ENCODE measurements around the gene ZXDC. TPM values are rescaled to one million over a fixed set of nuclear protein-coding genes. Genes with fewer than 3 reads are reported as not detected.

Gene ZXDC
- total RNA-seq, 2 donors from 2014 or later = 30.5 to 31.6 TPM

GRCh38 chr3:126517986-126518778, 42.5 kb upstream of the ZXDC start:
- no peaks in the 10 kb centered on the region for H3K9me3 ChIP-seq (ENCODE audit: control insufficient read depth, low read length)
- no peaks in the 10 kb centered on the region for H3K9me3 Mint-ChIP-seq
- peaks cover 7% of the 10 kb centered on the region for H3K4me1 ChIP-seq (ENCODE audit: control insufficient read depth, insufficient read depth, low read length)
- H3K27ac Mint-ChIP-seq = peak overlapping the region; percentile 72
- no peaks in the 10 kb centered on the region for H3K36me3 ChIP-seq (ENCODE audit: control insufficient read depth, insufficient read depth, low read length)
- H3K9ac ChIP-seq (ENCODE audit: extremely low read depth, low read length, poor library complexity, severe bottlenecking) = no peak overlapping the region
- no peak for TF ChIP-seq CTCF (conservative IDR thresholded peaks at IDR 0.05)
- peaks cover 9% of the 10 kb centered on the region for H3K27me3 ChIP-seq (ENCODE audit: control insufficient read depth, insufficient read depth, low read length, poor library complexity, severe bottlenecking)
- no peaks in the 10 kb centered on the region for H3K36me3 Mint-ChIP-seq (ENCODE audit: low read depth)
- H3K27ac ChIP-seq (ENCODE audit: low read depth, low read length) = no peak overlapping the region
- DNase-seq = no peak
- 92 to 97% methylated on average over 11 to 15 of the region's 15 CpGs for WGBS, 2 experiments (ENCODE audit: insufficient coverage in 1 of 2, insufficient read length in 1 of 2)
- H3K4me3 ChIP-seq (ENCODE audit: low read length) = no peak overlapping the region
- peaks cover 10% of the 10 kb centered on the region for H3K27me3 Mint-ChIP-seq (ENCODE audit: insufficient read depth)
- H3K4me1 Mint-ChIP-seq = peaks cover 11% of the 10 kb centered on the region
- no peak overlapping the region for H3K4me3 Mint-ChIP-seq

GRCh38 chr3:126517291-126517951, 41.7 kb upstream of the ZXDC start, which contains the start of gene UROC1:
Gene UROC1 (minus strand): TSS chr3:126517773. CDS start chr3:126517719, 54 bp downstream.
- Histone ChIP-seq H3K36me3 (ENCODE audit: control insufficient read depth, insufficient read depth, low read length) (no peaks in the 10 kb centered on the region), H3K27ac (ENCODE audit: low read depth, low read length) (no peak within 1 kb of the TSS), H3K4me3 (ENCODE audit: low read length) (no peak within 1 kb of the TSS), H3K9me3 (ENCODE audit: control insufficient read depth, low read length) (no peaks in the 10 kb centered on the region), H3K9ac (ENCODE audit: extremely low read depth, low read length, poor library complexity, severe bottlenecking) (no peak within 1 kb of the TSS), H3K4me1 (ENCODE audit: control insufficient read depth, insufficient read depth, low read length) (peaks cover 7% of the 10 kb centered on the region), H3K27me3 (ENCODE audit: control insufficient read depth, insufficient read depth, low read length, poor library complexity, severe bottlenecking) (peaks cover 1% of the 10 kb centered on the region)
- H3K9me3 Mint-ChIP-seq = no peaks in the 10 kb centered on the region
- DNase-seq = no peak
- peak within 1 kb of the TSS; percentile 72 for H3K27ac Mint-ChIP-seq
- H3K36me3 Mint-ChIP-seq (ENCODE audit: low read depth) = no peaks in the 10 kb centered on the region
- no peak within 1 kb of the TSS for H3K4me3 Mint-ChIP-seq
- WGBS, 2 experiments (ENCODE audit: insufficient coverage in 1 of 2, insufficient read length in 1 of 2) = 95 to 98% methylated on average over 7 to 16 of the region's 16 CpGs
- peaks cover 11% of the 10 kb centered on the region for H3K4me1 Mint-ChIP-seq
- no peak for TF ChIP-seq CTCF (conservative IDR thresholded peaks at IDR 0.05)
- peaks cover 3% of the 10 kb centered on the region for H3K27me3 Mint-ChIP-seq (ENCODE audit: insufficient read depth)

- H3K9me3 Mint-ChIP-seq = no peaks in the 10 kb centered on the region
- no peaks in the 10 kb centered on the region for H3K27me3 Mint-ChIP-seq (ENCODE audit: insufficient read depth)
- no peaks in the 10 kb centered on the region for H3K36me3 Mint-ChIP-seq (ENCODE audit: low read depth)
- Histone ChIP-seq H3K27me3 (ENCODE audit: control insufficient read depth, insufficient read depth, low read length, poor library complexity, severe bottlenecking) (no peaks in the 10 kb centered on the region), H3K9ac (ENCODE audit: extremely low read depth, low read length, poor library complexity, severe bottlenecking) (no peak overlapping the region), H3K9me3 (ENCODE audit: control insufficient read depth, low read length) (no peaks in the 10 kb centered on the region), H3K36me3 (ENCODE audit: control insufficient read depth, insufficient read depth, low read length) (no peaks in the 10 kb centered on the region), H3K4me3 (ENCODE audit: low read length) (no peak overlapping the region), H3K27ac (ENCODE audit: low read depth, low read length) (no peak overlapping the region), H3K4me1 (ENCODE audit: control insufficient read depth, insufficient read depth, low read length) (peaks cover 7% of the 10 kb centered on the region)
- H3K4me1 Mint-ChIP-seq = peaks cover 11% of the 10 kb centered on the region
- WGBS, 2 experiments (ENCODE audit: insufficient coverage in 1 of 2, insufficient read length in 1 of 2) = 92 to 97% methylated on average over 8 to 9 of the region's 9 CpGs
- no peak overlapping the region for H3K27ac Mint-ChIP-seq
- DNase-seq = no peak
- H3K4me3 Mint-ChIP-seq = no peak overlapping the region
- no peak for TF ChIP-seq CTCF (conservative IDR thresholded peaks at IDR 0.05)
Measured at GRCh38 chr3:126516936-126517290, 41.2 kb upstream of the ZXDC start.
